H1 (cell line): ENCODE data around the gene CCS.

Experiments
- BACH1 ChIP-seq: IDR thresholded peaks from 2 replicates; pipeline ENCODE4 v1.6.1; 2012; ENCODE audit warnings: low read length, improper control_type of control experiment
- CTCF ChIP-seq, 3 experiments: IDR thresholded peaks; 1 replicate in 2 of 3; 2 replicates in 1 of 3; pipeline versions ENCODE4 v1.5.1 to v1.6.1; 2011; ENCODE audit warnings: low read length in 3 of 3, mild to moderate bottlenecking in 3 of 3, inconsistent platforms in 2 of 3, low read depth in 1 of 3, moderate library complexity in 1 of 3; ENCODE audit not compliant: insufficient read depth in 1 of 3; ENCODE audit errors: control extremely low read depth in 1 of 3
- EZH2 ChIP-seq: fragments of 200-600 bp; sonication (generic); IDR thresholded peaks from 2 replicates; pipeline ENCODE4 v1.7.1; 2012; ENCODE audit warnings: low read depth, mild to moderate bottlenecking, moderate library complexity, low read length, inconsistent platforms; ENCODE audit not compliant: severe bottlenecking
- MAX ChIP-seq: IDR thresholded peaks from 2 replicates; pipeline ENCODE4 v1.6.1; 2012; ENCODE audit warnings: inconsistent platforms
- SIN3A ChIP-seq, 2 experiments: IDR thresholded peaks in 1 of 2; conservative IDR thresholded peaks in 1 of 2; 2 replicates each; pipeline ENCODE4 v1.6.1; 2011 to 2012; ENCODE audit warnings: low read length in 2 of 2, improper control_type of control experiment in 1 of 2, low read depth in 1 of 2, mild to moderate bottlenecking in 1 of 2
- SP2 ChIP-seq: IDR thresholded peaks from 2 replicates; pipeline ENCODE4 v1.6.1; 2012; ENCODE audit warnings: mild to moderate bottlenecking, low read length, inconsistent platforms
- USF2 ChIP-seq: IDR thresholded peaks from 2 replicates; pipeline ENCODE4 v1.6.1; 2011; ENCODE audit warnings: low read length, improper control_type of control experiment
- YY1 ChIP-seq: IDR thresholded peaks from 2 replicates; pipeline ENCODE4 v1.6.1; 2011; ENCODE audit warnings: low read depth, mild to moderate bottlenecking, low read length

GRCh38 chr11:66631883-66632282, 38.9 kb downstream of the CCS start:
- TF ChIP-seq SP2: no peak
- TF ChIP-seq CTCF (IDR thresholded peaks at IDR 0.05; ENCODE audit: control extremely low read depth in 1 of 3, insufficient read depth in 1 of 3, low read depth in 1 of 3, low read length in 3 of 3): no peak
- no peak for TF ChIP-seq SIN3A (conservative IDR thresholded peaks at IDR 0.05 in 1 of 2, IDR thresholded peaks at IDR 0.05 in 1 of 2; ENCODE audit: low read depth in 1 of 2, low read length in 2 of 2)
- TF ChIP-seq BACH1: no peak
- TF ChIP-seq MAX: no peak
- no peak for TF ChIP-seq USF2
- TF ChIP-seq EZH2: no peak
- no peak for TF ChIP-seq YY1
